Activated CD4-positive, alpha-beta T cell treated with anti-CD3 and anti-CD28 coated beads, Interleukin-10, Interleukin-2, amounts not matched to agents 100 ng/mL and 50 ng/mL, durations not matched to agents 16 hours and 8 hours (primary cell): ENCODE data around the gene MARCHF9.

Source experiments
- DNase-seq: peaks from one replicate; pipeline ENCODE4 v3.0.0-alpha.2; 2020

Gene MARCHF9

DNA sequence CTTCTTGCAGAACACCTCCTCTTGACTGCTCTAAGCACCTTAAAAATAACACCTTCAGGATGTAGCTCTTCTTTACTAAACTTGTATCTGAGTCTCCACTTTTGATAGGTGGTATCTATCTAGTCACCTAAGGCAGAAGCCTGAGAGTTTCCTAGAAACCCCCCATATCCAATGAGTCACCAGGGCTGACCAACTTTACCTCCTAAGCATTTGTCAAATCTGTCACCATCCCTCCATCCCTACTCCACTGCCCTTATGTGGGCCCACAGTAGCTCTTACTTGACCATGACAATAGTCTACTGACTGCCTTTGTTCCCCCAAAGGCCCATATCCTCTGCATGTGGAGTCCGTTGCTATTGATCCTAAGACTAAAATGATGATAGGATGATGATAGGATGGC lies 47.7 kb downstream of the MARCHF9 start:
- DNase-seq, result no peak

DNA sequence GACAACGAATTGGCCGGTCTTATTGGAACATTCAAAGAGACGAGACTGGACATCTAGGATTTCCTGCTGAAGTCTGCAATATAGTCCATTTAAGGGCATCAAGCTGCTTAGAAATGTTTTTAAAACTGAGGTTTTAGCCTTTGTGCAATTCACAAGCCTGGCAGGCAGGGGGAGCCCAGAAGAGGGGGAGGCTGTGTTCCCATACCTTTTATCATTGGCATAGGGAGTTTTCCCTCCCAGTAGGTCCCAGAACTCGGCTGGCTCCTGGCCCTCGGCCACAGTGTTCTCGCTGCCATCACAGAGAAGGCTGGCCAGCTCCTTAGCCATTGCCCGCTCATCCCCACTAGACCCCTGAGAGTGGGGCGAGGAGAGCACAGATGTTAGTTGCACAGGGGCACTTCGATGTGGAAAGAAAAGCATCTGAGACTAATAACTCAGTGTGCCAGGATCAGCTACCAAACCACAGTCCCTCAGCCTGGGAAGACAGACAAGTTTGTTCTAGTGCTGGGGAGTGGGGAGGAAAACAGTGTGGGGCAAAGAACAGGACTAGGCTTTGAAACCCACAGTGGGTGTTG lies 48.5 kb downstream of the MARCHF9 start:
- DNase-seq, result peak; percentile 26

GRCh38 chr12:57806677-57807076 lies 51.8 kb downstream of the MARCHF9 start:
- DNase-seq, result no peak

DNA sequence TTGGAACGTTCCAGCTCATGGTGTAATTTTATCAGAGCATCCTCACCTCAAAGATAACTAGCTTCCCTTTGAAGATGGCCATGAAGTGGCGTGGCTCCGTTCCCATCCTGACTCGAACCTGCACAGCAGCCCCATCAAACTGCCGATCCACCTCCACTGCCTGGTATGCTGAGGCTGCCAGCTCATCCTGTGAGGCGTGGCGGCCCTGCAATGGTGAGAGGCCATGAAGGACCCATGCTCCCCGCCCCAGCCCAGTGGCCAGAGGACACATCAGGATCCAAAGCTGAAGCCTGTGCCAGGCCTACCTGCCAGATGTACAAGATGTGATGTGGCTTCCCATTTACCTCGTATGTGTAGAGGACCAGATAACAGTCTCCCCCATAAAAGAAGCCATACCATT lies 52.4 kb downstream of the MARCHF9 start:
- DNase-seq, result no peak

DNA sequence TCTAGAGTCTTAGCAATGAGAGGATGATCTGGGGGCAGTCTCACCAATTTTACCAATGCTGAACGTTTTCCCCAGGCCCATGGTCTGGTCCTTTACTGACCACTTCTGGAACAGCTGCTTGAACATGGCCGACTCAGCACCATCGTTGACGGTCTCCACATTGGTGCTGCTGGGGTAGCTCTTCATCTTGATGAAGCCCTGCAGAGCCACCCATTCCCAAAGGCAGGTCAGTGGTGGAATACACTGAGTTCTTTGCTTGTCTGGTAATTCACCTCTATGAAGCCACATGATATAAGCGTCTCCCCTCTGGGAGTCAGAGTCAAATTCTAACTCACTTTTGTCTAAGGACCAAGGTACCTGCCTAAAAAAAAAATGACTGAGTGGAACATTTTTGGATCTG lies 53.4 kb downstream of the MARCHF9 start:
- DNase-seq, result no peak

DNA sequence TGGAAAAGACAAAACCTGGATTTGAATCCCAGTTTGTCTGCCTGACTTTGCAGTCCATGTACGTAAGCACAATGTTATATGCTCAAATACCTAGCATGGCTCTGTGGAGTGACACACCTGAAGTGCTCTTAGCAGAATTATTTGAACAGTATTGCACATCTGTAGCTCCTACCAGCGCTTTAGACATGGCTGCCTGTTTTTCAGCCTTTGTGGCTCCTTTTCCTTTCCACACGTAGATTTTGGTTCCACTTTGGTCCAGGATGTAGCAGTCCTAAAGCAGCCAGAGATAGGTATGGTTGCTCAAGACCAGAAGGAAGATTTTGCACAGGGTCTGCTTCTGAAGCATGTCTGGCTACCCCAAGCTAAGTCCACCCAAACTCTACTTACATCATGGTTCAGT lies 54.5 kb downstream of the MARCHF9 start:
- DNase-seq, result no peak
